Coronary artery (tissue), 2 donors: Measurements from ENCODE around the gene RNF166.

ENCODE experiments used
- DNase-seq: peaks from one replicate; pipeline ENCODE4 v3.0.0-alpha.2; 2017; ENCODE audit warnings: low spot score
- H3K27ac ChIP-seq, 2 donors: fragments of 200-600 bp; sonication (generic); one replicate each; pipeline ENCODE4 v1.5.1; 2016 to 2019
- H3K4me3 ChIP-seq: fragments of 200-600 bp; sonication (generic); 2 replicates; pipeline ENCODE4 v1.5.1; 2016; ENCODE audit warnings: mild to moderate bottlenecking, moderate library complexity
- CTCF ChIP-seq: fragments of 200-600 bp; sonication (generic); IDR thresholded peaks from one replicate; pipeline ENCODE4 v1.5.1; 2019; ENCODE audit warnings: antibody characterized with exemption

Gene RNF166

GRCh38 chr16:88655053-88655732 is 51.0 kb downstream of the RNF166 start:
- H3K4me3 ChIP-seq = no peak overlapping the region
- no peak overlapping the region for H3K27ac ChIP-seq
- TF ChIP-seq CTCF = no peak
- DNase-seq = no peak

- no peak for TF ChIP-seq CTCF
- H3K4me3 ChIP-seq = no peak overlapping the region
- no peak for DNase-seq
- no peak overlapping the region for H3K27ac ChIP-seq
These were observed 51.7 kb downstream of the RNF166 start for GRCh38 chr16:88654363-88655052.

DNA sequence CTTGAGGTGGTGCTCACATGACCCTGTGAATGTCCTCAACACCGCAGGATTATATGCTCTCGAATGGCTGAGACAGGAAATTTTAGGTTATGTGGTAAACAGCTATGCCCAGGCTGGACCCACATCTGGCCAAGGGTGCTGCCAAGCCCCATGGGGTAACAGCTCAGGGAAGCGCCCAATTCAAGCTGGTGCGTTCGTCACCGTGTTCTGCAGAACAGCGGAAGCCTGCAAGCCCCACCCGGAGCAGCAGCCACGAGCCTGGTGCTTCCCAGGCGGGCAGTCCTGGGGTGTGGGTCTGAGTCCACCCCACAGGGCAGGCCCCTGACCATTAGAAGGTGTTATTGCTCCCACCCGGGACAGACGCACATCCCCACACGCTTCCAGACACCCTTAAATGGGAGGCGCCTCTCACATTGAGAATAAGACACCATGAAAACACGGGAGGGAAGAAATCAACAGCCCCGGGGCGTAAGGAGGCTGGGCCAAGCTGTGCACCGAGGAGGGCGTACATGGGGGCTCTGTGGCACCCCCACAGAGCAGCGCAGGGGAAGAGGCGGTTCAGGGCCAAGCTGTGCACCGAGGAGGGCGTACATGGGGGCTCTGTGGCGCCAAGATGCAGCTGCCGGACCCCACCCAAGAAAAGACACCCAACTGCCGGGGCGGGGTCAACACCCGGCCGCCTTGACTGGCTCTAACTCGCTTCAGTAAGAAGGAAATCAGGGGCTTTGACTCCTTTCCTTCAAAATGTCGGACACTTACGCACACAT is 52.4 kb downstream of the RNF166 start:
- no peak for DNase-seq
- TF ChIP-seq CTCF = no peak
- Histone ChIP-seq H3K4me3 (no peak overlapping the region), H3K27ac (no peak overlapping the region)

- no peak for TF ChIP-seq CTCF
- H3K27ac ChIP-seq = no peak overlapping the region
- no peak overlapping the region for H3K4me3 ChIP-seq
- no peak for DNase-seq
These were observed 53.1 kb downstream of the RNF166 start for GRCh38 chr16:88653101-88653500.

DNA sequence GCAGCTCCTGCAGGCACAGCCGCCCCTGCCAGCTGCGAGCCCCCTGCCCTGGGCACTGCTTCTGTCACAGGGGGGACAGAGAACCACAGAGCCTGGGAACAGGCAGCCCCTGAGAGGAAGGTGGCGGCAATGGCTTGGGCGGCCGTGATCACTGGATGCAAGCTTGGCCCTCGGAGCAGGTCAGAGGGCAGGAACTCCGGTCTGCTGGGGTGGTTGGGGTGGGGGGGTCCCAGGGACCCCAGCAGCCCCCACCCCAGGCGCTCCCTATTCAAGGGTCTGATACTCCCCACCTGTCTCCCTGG is 53.5 kb downstream of the RNF166 start:
- Histone ChIP-seq H3K27ac (no peak overlapping the region), H3K4me3 (no peak overlapping the region)
- no peak for TF ChIP-seq CTCF
- DNase-seq = no peak

GRCh38 chr16:88651989-88652761 is 54.0 kb downstream of the RNF166 start:
- Histone ChIP-seq H3K4me3 (no peak overlapping the region), H3K27ac (peak overlapping the region in 1 of 2 donors; percentile 89)
- no peak for DNase-seq
- no peak for TF ChIP-seq CTCF
